ENCODE data around the gene TSEN2.

Gene TSEN2

DNA sequence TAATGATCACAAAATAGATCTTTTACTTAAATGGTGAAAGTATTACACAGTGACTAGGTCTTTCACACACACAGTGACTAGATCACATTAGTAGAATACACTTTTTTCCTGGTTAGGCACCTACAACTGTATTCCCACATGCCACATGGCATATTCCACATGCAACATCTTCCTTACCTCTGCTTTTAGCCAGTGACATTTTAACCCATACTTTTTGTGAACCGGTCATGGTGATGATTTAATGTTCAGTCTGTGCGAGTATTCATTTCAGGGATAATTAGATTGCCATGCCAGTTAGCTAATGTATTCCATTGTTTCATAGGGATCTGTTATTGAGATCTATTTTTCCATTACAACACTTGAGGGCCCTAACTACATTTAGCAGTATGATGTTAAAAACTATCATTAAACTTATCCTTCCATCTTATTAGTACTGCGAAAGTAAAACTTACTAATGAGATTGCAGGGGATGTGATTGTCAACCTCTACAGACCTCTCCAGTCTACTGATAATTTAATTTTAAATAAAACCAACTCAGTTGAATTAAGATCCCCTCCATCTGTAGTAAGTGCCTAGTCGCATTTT lies 28.3 kb downstream of the TSEN2 start:
- no peak for DNase-seq (ENCODE audit: low spot score)
- no peak overlapping the region for H3K27ac ChIP-seq
- H3K4me3 ChIP-seq = no peak overlapping the region
- TF ChIP-seq, protein P1, sequence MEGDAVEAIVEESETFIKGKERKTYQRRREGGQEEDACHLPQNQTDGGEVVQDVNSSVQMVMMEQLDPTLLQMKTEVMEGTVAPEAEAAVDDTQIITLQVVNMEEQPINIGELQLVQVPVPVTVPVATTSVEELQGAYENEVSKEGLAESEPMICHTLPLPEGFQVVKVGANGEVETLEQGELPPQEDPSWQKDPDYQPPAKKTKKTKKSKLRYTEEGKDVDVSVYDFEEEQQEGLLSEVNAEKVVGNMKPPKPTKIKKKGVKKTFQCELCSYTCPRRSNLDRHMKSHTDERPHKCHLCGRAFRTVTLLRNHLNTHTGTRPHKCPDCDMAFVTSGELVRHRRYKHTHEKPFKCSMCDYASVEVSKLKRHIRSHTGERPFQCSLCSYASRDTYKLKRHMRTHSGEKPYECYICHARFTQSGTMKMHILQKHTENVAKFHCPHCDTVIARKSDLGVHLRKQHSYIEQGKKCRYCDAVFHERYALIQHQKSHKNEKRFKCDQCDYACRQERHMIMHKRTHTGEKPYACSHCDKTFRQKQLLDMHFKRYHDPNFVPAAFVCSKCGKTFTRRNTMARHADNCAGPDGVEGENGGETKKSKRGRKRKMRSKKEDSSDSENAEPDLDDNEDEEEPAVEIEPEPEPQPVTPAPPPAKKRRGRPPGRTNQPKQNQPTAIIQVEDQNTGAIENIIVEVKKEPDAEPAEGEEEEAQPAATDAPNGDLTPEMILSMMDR (IDR thresholded peaks at IDR 0.05) = no peak

DNA sequence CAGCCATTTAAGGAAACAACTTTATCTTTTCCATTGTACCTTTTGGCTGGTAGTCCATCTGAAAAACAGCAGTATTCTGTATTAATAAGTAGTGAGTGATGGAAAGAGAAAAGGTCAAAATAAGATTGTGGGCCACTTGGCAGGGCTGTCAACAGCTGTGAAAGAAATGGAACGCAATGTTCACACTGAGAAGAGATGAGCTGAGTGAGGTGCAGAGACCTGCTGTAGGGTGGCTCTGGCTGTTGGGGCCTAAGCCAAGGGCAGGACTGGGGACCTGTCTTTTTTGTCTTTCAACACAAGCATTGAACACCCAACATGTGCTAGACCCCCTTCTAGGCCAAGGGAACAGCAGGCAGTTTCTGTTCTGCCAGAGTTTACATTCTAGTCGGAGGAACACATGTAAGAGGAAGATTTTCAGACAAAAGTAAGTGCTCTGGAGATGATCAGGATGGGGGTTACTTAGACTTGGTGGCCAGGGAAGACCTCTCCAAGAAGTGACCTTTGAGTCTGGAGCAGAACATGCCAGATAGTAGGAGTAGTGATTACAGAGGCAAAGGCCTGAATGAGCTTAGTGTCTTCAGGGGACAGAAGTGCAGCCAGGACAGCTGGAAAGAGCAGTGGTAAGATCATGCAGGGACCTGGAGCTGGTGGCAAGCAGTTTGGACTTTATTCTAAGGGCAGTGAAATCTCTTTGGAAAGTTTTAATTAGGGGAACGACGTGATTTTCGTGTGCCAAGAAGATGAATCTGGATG lies 29.6 kb downstream of the TSEN2 start:
- TF ChIP-seq, protein P1 (IDR thresholded peaks at IDR 0.05) = no peak
- H3K27ac ChIP-seq = no peak overlapping the region
- H3K4me3 ChIP-seq = no peak overlapping the region
- peak; percentile 24 for DNase-seq (ENCODE audit: low spot score)

DNA sequence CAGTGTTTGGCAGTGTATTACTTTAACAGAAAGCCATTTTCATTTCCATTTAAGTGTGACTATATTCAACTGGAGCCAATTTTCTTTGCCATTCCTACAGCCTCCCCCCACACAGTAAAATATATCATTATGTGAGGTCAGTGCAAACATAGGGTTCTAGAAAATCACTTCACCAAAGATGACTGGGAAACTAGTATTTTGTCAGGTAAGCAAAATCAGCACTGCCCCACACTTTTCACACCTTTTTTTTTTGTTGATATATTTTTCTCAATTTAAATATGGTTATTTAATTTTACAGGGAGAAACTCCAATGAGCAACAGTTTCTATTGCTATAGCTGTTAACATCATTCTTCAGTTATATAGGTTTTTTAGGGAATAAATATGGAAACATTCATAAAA lies 31.4 kb downstream of the TSEN2 start:
- TF ChIP-seq, protein P1 (IDR thresholded peaks at IDR 0.05) = no peak
- H3K27ac ChIP-seq = no peak overlapping the region
- H3K4me3 ChIP-seq = no peak overlapping the region
- DNase-seq (ENCODE audit: low spot score) = no peak

DNA sequence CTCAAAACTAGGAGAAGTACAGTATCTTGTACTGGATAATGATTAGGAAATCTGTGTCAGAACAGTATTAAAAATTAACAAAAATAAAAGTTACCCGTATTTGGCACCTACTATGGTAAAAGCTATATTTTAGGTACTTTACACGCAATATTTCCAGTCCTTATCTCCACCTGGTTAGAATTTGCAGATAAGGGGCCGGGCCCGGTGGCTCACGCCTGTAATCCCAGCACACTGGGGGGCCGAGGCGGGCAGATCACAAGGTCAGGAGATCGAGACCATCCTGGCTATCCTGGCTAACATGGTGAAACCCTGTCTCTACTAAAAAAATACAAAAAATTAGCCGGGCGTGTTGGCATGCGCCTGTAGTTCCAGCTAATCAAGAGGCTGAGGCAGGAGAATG lies 32.6 kb downstream of the TSEN2 start:
- Histone ChIP-seq H3K27ac (no peak overlapping the region), H3K4me3 (no peak overlapping the region)
- DNase-seq (ENCODE audit: low spot score) = peak; percentile 9
- TF ChIP-seq, protein P1 (IDR thresholded peaks at IDR 0.05) = no peak

DNA sequence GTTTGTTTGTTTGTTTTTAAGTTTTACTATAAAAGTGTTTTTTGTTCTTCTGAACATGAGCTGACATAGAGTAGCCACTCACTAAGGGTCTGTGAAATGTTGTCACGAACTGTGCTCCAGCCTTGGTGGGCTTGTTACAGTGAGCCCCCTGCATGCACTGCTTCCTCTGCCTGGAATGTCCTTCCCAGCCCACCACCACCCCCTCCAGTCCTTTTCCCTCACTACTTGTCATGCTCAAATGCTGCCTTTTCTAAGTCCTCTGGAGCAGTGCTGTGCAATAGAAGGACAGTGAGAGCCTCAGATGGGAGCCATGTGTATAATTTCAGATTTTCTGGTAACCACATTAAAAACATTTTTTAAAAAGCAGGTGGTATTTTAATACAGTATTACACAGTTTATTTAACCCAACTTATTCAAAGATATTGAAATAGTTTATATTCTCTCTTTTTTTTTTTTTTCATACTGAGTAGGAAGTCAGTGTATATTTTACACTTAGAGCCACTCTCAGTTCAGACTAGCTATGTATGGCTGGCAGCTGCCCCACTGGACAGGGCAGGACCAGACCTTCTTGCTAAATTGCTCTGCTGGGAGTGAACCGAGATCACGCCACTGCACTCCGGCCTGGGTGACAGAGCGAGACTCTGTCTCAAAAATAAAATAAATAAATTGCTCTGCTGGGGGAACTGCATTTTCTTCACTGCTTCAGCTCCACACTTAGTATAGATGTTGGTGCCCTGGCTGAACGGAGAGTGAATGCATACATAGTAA lies 34.2 kb downstream of the TSEN2 start:
- H3K27ac ChIP-seq = no peak overlapping the region

DNA sequence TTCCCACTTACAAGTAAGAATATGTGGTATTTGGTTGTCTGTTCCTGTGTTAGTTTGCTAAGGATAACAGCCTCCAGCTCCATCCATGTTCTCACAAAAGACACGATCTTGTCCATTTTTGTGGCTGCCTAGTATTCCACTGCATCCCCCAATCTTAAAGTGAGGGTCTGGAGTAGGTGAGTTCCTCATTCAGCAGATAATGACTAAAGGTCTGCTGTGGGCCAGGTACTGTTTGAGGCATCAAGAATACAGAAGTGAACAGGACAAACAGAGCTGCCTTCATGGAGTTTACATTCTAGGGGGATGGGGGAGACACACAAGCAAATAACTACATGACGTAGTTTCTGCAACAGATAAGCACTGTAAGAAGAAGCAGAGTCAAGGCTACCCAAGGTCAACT lies 36.7 kb downstream of the TSEN2 start:
- Histone ChIP-seq H3K27ac (no peak overlapping the region), H3K4me3 (no peak overlapping the region)
- no peak for DNase-seq (ENCODE audit: low spot score)
- TF ChIP-seq, protein P1 (IDR thresholded peaks at IDR 0.05) = no peak

More for the DNA sequence above, 34.2 kb downstream of the TSEN2 start:
- DNase-seq (ENCODE audit: low spot score) = no peak
- TF ChIP-seq, protein P1 (IDR thresholded peaks at IDR 0.05) = no peak
- no peak overlapping the region for H3K4me3 ChIP-seq

Data from coronary artery (tissue), 2 donors.